Stimulated activated CD8-positive, alpha-beta memory T cell treated with anti-CD3 and anti-CD28 coated beads, Interleukin-12 subunit alpha, Interleukin-12 subunit beta, amount 100 ng/mL, for 1 hour (primary cell): Measurements from ENCODE around the gene CLOCK.

Experiments used
- DNase-seq: peaks from one replicate; pipeline ENCODE4 v3.0.0-alpha.2; 2020; ENCODE audit warnings: low read depth

The CLOCK gene

DNA sequence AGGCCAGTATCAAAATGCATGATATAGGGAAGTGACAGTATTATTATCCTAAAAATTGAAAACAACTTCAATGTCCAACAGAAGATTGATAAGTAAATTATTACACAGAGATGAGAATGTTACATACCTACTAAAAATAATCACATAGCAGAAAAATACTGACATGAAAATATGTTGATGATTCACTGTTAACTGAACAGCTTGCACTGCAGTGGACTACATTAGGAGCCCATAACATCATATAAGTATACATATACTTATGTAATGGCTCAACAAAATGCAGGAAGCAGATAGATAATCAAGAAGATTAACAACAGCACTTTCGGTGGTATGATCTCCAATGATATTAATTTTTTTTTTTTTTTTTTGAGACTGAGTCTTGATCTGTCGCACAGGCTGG is 7.1 kb downstream of the CLOCK start:
- no peak for DNase-seq

DNA sequence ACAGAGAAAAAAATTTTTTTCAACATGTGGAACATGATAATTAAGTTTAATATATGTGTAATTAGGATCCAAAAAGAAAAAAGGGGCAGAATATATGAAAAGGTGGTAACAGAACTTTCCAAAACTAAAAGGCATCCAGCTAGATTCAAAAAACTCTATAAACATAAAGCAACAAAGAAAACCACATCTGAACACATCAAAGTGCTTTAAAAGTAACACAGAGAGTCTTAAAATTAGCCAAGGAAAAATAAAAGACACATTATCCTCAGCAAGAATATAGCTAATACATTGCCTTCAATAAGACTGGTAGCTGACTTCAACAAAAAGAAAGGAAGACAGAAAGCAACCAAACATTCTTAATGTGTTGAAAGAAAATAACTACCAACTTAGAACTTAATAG is 8.2 kb downstream of the CLOCK start:
- DNase-seq: no peak

DNA sequence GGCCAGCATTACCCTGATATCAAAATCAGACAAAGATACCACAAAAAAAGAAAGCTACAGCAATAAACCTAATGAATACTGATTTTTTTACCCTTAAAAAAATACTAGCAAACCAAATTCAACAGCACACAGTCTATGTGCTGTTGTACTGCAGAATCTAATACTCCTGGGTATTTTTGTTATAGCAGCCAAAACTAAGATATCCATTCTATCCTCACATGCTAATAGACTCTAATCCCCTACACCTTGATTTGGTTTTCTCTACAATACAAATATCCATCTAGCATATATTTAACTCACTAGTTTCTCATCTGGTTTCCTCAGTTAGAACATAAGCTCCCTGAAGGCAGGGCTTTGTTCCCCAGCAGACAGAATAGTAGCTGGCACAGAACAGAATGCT is 12.4 kb downstream of the CLOCK start:
- DNase-seq: no peak

DNA sequence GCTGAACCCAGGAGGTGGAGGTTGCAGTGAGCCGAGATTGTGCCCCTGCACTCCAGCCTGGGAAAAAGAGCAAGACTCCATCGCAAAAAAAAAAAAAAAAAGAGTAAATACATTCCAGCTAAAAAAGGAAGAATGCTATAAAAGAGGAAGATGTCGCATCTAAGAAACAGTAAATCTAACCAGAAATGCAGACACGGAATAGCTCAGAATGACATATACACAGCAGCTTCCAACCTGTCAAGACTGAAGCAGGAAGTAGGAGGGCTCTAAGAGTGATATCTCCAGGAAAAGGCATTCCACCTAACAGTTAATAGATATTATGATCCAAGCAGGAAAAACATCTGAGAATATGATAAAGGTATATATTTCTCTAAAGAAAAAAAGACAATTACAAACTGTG is 16.0 kb downstream of the CLOCK start:
- no peak for DNase-seq

DNA sequence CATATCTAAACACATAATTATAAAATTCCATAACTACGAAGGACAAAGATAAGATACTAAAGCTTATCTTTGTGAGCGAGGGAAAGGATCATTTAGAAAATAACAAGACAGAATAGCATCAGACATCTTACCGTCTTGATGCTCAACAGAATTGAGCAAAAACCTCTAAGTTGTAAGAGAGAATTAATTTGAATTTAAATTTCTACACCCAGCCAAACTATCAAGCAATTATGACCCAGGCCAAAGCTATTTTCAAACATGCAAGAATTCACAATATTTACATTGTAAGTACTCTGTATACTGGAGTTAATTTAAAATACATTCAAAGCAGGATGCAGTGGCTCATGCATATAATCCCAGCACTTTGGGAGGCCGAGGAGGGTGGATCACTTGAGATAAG is 16.5 kb downstream of the CLOCK start:
- DNase-seq: no peak

DNA sequence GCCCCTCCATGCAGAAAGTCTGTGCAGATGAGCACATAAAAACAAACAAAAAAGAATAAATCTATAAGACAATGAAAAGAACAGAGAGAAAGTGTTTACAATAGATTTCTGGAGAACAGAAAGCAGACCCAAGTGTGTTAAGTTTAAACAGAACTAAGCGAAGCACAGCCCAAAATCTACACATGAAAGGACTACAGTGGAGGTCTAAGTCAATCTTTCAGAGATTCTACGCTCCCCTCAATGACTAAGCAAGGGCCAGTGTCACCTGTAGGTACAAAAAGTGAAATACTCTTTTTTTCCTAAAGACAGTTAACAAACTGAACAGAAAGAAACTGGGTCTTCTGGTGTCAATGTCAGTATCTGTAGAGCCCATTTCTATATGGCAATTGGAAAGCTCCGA is 18.2 kb downstream of the CLOCK start:
- no peak for DNase-seq

DNA sequence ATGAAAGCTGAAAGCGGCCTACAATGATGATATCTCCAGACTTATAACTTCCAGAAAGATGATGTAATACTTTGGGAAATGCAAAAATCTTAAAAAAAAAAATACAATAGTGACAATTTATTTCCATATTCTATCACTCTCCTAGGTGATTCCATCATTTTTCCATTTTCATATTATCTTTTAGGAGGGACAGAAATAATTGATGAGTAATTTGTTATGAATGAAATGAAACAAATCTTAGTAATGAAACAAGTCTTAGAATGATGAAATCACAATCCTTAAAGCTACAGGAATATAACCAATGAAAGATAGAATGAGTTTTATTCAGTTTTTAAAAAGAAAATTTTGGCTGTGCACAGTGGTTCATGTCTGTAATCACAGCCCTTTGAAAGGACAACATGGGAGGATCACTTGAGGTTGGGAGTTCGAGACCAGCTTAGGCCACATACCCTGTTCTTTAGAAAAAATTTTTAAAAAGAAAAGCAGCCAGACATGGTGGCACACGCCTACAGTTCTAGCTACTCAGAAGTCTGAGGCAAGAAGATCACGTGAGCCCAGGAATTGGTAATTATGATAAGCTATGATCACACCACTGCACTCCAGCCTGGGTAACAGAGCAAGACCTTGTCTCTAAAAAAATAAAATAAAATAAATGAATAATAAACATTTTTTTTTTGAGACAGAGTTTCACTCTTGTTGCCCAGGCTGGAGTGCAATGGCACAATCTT is 21.7 kb downstream of the CLOCK start:
- DNase-seq: no peak

DNA sequence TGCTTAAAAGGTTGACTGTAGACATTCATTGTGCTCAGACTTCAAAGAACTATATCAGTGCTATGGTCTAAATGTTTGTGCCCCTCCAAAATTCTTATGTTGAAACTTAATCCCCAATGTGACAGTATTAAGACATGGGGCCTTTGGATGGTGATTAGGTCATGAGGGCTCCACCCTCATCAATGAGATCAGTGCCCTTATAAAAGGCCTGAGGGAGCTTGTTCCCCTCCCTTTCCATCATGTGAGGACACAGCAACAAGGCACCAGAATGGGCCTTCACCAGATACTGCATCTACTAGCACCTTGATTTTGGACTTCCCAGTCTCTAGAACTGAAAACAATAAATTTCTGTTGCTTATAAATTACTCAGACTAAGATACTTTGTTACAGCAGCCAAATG is 28.3 kb downstream of the CLOCK start:
- no peak for DNase-seq

DNA sequence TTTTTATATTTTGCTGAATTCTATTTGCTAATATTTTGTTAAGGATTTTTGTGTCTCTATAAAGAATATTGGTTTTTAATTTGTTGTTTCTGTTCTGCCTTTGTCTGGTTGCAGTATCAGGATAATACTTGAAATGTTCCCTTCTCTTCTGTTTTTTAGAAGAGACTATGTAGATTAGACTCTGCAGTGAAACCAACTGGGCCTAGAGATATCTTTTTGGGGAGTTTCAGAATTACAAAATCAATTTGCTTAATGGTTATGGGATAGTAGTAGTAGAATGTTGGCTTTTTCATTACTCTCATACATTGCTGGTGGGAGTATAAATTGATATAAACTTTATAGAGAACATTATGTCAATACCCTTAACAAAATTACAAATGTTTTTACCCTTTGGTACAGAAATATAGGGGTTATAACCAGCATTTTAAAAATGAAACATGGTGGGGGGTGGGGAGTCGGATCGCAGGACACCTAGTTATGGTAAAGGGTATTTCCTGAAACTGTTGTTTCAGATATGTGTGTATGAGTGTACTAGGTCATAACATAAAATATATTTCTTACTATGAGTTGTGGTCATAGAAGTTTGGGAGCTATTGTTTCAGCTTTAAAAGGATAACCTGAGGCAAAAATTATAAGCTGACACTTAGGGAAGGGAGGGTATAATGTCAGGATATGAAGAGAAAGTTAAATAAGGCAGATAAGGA is 29.0 kb downstream of the CLOCK start:
- no peak for DNase-seq

DNA sequence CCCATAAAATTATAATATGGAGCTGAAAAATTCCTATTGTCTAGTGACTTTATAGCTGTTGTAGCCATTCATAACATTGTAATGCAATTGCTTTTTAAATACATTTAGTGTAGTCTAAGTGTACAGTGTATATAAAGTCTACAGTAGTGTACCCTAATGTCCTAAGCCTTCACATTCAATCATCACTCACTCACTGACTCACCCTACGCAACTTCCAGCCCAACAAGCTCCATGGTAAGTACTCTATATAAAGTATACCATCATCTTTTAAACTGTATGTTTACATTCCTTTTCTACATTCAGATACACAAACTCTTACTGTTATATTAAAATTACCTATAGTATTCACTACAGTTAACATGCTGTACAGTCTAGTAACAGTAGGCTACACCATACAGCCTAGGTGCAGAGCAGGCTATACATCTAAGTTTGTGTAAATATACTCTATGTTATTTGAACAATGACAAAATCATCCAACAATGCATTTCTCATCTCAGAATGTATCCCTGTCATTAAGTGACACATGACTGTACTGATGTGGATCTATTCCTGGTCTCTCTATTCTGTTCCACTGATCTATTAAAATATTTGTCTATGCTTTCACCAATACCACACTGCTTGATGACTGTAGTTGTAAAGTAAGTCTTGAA is 33.7 kb downstream of the CLOCK start:
- DNase-seq: no peak

DNA sequence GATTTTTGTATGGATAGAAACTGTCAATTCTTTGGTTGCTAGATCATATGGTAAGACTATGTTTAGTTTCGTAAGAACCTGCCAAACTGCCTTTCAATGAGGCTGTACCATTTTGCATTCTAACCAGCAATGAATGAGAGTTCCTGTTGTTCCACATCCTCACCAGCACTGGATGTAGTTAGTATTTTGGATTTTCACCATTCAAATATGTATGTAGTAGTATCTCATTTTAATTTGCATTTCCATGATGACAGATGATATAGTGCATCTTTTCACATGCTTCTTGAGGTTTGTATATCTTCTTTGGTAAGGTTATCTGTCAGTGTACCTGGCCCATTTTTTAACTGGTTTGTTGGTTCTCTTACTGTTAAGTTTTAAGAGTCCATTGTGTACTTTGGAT is 34.6 kb downstream of the CLOCK start:
- DNase-seq: no peak

DNA sequence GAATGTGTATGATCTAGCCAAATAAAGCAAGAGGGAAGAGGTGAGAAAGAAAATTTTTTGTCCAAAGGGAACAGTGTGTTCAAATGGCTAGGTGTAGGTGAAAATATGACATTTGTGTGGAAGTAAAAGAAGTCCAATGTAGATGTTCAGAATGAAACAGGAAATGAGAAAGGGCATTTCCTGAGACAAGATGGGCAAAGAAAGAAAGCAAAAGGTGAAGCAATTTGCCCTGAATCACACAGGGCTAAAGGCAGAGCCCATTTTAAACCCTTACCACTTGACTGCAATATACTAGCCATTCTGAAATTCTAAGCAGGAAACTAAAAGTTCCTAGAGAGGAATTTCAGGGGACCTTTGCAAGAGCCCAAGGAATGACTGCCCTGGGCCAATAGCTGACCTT is 36.0 kb downstream of the CLOCK start:
- no peak for DNase-seq

DNA sequence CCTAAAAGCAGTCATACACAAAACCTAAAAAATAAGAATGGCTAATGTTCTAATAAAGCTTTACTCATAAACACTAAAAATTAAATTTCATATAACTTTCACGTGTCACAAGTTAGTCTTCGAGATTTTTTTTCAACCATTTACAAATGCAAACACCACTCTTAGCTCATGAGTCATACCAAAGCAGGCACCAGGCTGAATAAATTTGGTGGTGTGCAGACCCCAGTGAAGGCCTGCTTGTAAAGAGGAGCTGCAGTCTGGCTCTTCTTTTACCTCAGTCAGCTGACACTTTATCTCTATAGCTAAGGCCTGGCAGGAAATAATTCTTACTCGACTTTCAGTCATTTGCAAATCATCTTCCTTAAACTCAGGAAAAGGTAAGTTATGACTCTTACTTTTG is 37.4 kb downstream of the CLOCK start:
- no peak for DNase-seq

DNA sequence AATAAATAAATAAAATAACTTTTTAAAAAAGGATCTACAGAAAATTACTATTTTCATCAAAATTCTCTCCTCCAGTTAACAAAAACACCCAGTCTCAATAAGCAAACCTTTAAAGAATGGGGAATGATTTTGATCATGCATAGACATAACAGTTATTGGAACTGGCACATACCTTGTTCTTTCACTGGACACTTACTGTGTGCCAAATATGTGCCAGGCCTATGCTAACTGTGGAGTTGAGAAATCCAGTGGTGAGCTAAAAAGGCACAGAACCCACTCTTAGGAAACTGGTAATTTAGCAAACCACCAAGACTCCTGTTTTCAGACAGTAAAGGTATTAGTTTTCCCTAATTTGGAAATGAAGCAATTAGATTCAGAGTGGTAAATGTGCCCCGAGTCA is 39.1 kb downstream of the CLOCK start:
- no peak for DNase-seq

DNA sequence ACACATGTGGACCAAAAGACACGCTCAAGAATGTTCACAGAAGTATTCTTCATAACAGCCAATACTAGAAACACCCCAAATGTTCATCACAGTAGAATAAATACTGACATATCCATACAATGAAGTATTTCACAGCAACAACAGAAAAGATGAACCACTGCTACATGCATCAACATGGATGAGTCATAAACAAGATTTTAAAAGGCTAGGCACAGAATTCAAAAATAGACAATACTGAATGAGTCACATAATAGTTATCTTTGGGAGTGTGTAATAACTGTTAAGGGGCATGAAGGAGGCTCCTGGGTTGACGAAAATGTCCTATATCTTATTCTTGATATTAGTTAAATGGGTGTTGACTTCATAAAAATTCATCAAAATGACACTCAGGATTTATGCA is 43.5 kb downstream of the CLOCK start:
- no peak for DNase-seq

DNA sequence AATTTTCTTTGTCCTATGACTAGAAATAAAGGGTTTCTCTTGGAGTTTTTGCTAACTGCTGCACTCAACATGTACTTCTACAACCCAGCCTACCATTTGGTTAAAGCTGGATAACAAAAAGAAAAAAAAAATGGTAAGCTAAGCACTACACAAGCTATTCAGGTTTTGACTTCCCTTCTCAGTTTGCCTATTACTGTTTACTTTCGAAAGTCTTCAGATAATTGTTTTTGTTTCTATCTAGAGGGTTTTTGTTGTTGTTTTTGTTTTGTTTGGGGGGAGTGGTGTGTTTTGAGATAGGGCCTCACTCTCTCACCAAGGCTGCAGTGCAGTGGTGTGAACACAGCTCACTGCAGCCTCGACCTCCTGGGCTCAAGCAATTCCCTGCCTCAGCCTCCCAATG is 46.6 kb downstream of the CLOCK start:
- DNase-seq: no peak

DNA sequence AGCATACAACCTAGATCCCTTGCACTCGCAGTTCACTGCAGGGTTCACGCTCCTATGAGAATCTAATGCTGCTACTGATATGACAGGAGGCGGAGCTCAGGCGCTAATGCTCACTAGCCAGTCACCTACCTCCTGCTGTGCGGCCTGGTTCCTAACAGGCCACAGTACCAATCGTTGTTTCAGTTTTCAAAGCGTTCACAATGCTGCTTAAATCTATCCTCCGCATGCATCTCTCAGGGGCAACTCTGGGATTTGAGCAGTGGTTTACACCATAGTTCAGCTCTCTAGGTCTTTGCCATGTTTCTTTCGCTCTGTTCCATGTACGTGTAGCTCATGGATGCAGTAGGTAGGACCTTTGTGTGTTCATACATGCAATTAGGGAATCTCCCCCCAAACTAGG is 47.2 kb downstream of the CLOCK start:
- DNase-seq: no peak

DNA sequence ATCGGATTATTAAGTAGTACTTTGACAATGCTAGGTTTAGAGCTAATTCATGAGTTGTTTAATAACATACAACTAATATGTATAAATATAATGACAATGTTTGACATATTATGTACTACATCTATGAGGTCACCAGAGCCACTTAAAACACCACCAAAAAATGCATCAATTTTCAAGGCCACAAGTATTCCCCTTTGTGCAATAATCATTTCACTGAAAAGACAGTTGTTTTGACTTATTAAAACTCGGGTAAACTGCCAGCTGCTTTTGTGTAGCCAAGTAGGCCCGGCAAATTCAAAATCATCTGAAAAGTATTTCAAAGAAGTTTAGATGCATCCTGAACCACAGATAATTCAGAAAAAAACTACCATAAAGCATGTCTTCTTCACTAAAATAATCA is 48.7 kb downstream of the CLOCK start:
- DNase-seq: no peak

DNA sequence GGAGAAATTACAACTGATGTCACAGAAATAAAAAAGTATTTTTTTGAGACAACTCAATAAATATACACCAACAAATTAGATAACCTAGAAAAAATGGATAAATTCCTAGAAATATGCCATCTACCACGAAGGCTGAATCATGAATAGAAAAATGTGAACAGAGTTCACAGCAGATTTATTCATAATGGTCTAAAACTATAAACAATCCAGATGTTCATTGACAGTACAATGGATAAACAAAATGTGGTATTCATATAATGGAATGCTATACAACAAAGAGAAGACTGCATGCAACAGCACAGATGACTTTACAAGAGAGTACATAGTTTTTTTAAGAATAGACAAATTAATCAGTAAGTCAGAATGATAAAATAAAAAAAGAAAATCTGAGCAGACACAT is 55.2 kb downstream of the CLOCK start:
- no peak for DNase-seq

DNA sequence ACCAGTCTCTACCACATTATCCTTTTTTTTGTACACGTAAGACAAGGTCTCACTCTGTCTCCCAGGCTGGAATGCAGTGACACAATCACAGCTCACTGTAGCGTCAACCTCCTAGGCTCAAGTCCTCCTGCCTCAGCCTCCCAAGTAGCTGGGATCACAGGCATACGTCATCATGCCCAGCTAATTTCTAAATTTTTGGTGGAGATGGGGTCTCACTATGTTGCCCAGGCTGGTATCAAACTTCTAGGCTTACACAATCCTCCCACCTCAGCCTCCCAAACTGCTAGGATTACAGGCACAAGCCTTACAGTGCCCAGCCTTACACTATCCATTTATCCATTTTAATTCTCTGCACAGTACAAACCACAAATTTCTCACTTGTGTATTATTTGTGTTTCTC is 58.0 kb downstream of the CLOCK start:
- DNase-seq: no peak

DNA sequence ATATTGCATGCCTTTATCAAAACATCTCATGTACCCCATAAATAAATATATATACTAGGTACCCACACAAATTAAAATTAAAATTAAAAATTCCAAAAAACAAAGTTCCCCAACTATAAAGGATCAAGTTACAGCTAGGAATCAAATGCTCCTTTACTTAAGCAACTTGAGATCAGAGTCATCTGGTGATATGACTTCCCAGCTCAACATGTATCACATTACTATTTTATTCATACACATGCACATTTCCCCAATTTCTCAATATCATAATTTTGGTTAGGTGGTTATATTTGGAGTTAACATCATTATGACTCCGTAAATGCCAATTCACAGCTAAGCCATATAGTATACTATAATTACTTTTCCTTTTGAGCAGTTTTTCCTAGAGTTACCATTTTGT is 60.9 kb downstream of the CLOCK start:
- no peak for DNase-seq

DNA sequence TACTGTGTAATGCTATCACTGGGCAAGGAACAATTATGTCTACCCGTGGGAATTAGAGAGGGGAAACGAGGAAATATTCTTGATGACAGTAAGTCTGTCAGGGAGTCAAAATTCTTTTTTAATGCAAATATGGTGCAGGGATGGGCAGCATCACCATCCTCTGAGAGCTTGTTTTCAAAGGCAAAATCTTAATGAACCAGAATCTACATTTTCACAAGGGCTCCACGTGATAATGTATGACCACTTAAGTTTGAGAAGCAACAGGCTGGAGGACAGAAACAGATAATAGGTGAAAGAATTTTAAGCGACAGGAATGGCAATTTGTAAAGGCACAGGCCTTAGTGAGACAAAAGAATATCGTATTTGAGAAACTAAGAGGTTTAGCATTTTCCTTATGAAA is 63.4 kb downstream of the CLOCK start:
- no peak for DNase-seq

DNA sequence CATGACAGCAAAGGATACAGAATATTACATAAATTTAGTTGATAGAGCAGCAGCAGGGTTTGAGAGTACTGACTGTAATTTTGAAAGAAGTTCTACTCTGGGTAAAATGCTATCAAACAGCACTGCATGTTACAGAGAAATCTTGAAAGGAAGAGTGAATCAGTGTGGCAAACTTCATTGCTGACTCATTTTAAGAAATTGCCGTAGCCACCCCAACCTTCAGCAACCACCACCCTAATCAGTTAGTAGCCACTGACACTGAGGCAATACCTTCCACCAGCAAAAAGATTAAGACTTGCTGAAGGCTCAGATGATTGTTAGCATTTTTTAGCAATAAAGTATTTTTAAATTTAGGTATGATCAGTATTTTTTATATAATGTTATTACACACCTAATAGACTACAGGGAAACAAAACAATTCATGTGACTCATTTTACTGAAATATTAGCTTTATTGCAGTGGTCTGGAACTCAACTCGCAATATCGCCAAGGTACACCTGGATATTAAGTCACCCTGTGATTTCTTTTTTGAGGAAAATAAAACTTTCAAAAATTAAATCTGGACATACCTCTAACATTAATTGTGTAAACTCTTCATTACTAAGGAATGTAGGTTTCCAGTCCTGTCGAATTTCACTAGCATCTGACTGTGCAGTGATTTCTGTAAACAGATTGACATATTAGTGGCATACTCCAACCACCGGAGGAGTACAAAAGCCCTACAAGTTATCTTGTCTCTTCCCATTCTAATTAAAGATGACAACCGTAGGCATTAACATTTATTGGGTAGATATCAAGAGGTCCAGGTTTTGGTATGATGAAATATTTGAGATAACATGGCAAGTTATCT is 71.1 kb downstream of the CLOCK start:
- no peak for DNase-seq
